NCI-H524 (cell line): Measurements from ENCODE around the gene FAM135A.
"Not testable (repeated sequence)": the region's sequence is repeated elsewhere in the genome, so short reads cannot be mapped to it uniquely, and the experiment has no call there.

Experiments used
- DNase-seq, 2 experiments: peaks; one replicate each; lab custom pipeline; 2025; lab: John Stamatoyannopoulos, UW

FAM135A gene

DNA sequence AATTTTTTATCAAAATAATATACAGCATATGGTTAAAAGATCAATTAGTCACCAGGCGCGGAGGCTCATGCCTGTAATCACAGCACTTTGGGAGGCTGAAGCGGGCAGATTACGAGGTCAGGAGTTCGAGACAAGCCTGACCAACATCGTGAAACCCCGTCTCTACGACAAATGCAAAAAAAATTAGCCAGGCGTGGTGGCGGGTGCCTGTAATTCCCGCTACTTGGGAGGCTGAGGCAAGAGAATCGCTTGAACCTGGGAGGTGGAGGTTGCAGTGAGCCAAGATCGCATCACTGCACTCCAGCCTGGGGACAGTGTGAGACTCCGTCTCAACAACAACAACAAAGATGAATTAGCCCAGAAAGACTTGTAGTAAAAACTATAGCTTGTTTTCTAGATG, 46.4 kb downstream of the FAM135A start:
- not testable (repeated sequence) for DNase-seq

DNA sequence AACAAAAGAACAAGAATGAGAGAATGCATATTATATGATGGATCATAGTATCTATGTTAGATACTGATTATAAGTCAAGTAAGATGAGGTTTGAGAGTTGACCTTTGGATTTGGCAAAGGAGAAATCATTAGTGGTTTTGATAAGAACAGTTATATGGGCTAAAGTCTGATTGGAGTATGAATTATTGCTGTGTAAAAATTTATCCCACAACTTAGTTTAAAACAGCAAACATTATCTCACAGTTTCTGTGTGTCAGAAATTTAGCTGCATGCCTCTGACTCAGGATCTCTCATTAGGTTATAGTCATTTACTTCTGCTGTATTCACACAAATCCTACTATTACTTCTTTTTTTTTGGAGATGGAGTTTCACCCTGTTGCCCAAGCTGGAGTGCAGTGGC, 56.7 kb downstream of the FAM135A start:
- no peak for DNase-seq

DNA sequence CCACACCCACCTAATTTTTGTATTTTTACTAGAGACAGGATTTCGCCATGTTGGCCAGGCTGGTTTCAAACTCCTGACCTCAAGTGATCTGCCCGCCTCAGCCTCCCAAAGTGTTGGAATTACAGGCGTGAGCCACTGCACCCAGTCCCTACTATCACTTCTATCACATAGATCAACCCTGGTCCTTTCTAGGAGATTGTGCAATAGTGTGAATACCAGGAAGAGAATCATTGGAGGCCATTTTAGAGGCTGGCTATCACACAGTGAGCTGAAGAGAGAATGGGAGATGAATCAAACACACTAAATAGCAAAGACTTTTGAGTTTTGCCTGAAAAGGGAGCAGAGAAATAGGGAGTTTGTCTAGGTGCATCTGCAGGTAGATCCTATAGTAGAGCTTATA, 57.2 kb downstream of the FAM135A start:
- DNase-seq = not testable (repeated sequence)

GRCh38 chr6:70474751-70475150, 61.4 kb downstream of the FAM135A start:
- no peak for DNase-seq

GRCh38 chr6:70479236-70479635, 65.9 kb downstream of the FAM135A start:
- DNase-seq = peak; percentile 4 to 62

- DNase-seq = not testable (repeated sequence)
Measured at GRCh38 chr6:70486638-70487037, 73.3 kb downstream of the FAM135A start.

GRCh38 chr6:70489364-70489763, 76.1 kb downstream of the FAM135A start:
- DNase-seq = no peak

DNA sequence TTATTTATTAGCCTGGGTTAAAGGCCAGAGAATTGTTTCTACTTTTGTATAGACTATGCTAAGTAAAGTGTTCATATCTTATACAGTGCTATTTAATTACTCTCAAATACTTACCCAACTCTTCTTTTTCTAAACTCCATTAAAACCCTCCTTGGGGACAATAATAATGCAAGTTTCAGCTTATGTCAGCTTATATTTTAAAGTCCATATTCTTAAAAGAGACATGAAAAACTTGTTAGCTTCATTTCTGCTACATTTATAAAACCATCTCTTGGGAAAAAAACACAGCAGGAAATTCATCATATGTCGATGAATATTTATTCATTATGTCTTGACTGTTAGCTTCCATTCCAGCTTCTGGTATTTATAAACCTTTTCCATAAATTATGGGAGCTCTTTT, 81.5 kb downstream of the FAM135A start:
- no peak for DNase-seq

- DNase-seq = not testable (repeated sequence)
Measured at GRCh38 chr6:70495790-70496189, 82.5 kb downstream of the FAM135A start.

GRCh38 chr6:70502484-70502883, 89.2 kb downstream of the FAM135A start:
- no peak for DNase-seq

- no peak for DNase-seq
Measured at GRCh38 chr6:70503813-70504465, 90.6 kb downstream of the FAM135A start.

GRCh38 chr6:70506321-70506720, 93.0 kb downstream of the FAM135A start:
- no peak for DNase-seq

DNA sequence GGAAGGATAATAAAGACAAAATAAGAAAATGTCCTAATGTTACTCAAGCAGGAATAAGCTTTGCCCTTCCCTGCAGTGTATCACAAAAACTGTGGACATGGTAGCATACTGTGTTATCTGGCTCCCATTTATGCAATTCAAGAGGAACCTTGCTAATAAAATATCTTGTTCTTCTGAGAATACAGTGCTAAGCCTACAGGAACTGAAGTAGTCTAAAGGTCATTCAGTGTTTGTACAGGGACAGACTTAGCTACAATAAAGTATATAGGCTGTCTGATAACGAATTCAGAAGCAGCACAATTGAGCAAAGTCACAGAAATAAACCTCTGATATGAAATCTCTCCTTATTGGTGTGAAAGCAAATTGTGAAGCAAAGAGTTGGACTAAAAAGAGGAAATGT, 93.9 kb downstream of the FAM135A start:
- no peak for DNase-seq

DNA sequence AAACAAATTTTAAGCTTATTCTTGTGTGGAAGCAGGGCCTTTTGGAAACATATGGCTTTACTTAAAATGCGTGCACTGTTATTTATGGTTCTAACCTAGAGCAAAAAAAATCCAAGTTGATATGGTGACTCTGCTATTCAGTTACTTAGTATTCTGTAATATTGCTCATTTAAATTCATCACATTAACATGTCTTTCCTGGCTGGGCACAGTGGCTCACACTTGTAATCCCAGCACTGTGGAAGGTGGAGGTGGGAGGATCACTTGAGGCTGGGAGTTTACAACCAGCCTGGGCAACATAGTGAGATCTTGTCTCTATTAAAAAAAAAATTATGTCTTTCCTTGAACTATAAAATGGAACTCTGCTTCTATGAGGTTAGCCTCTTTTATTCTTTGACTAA, 95.6 kb downstream of the FAM135A start:
- DNase-seq = no peak

DNA sequence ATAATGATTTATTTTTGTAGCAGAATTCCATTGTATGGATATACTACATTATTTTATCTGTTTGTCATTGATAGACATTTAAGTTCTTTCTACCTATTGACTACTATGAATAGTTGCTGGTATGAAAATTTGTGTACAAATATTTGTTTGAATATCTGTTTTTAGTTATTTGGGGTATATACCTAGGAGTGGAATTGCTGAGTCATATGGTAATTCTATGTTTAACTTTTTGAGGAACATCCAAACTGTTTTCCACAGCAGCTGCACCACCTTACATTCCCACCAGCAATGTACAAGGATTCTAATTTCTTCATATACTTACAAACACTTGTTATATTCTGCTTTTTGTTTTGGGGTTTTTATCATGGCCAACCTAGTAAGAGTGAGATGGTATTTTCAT, 97.3 kb downstream of the FAM135A start:
- no peak for DNase-seq

GRCh38 chr6:70518723-70519122, 105.4 kb downstream of the FAM135A start:
- no peak for DNase-seq

GRCh38 chr6:70520575-70520974, 107.3 kb downstream of the FAM135A start:
- peak in 1 of 2 experiments; percentile 10 for DNase-seq

- no peak for DNase-seq
Measured at GRCh38 chr6:70524721-70525286, 111.5 kb downstream of the FAM135A start.

- DNase-seq = no peak
Measured at GRCh38 chr6:70527071-70527737, 113.9 kb downstream of the FAM135A start.

- no peak for DNase-seq
Measured at GRCh38 chr6:70530023-70530422, 116.7 kb downstream of the FAM135A start.

- no peak for DNase-seq
Measured at GRCh38 chr6:70531133-70531532, 117.8 kb downstream of the FAM135A start.

- no peak for DNase-seq
Measured at GRCh38 chr6:70537266-70537665, 124.0 kb downstream of the FAM135A start.

DNA sequence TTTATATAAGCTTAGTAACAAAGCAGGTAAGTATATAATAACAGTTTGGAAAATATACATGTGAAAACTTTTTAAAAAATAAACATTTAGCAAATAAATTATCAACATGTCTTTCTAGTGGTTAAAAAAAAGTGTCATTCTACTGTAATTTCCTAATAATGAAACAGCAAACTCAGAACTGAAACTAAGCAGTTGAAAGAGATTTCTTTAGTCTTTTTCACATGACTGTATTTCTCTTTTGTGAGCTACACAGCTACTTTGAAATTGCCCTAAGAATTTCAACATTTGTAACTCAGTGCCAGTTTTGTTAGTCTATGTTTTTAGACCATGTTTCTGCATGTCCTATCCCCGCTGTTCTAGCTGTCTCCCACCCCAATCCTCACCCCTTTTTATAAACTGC, 125.1 kb downstream of the FAM135A start:
- no peak for DNase-seq
